ENCODE results near the gene LIMCH1. TPM values are rescaled to one million over a fixed set of nuclear protein-coding genes. Genes with fewer than 3 reads are reported as not detected.
A peak's percentile ranks its signal among the peaks of the same experiment; 100 is the strongest.

Gene LIMCH1
- total and polyA plus RNA-seq, 12 donors, result 28.2 to 206 (median 62.3) TPM

DNA sequence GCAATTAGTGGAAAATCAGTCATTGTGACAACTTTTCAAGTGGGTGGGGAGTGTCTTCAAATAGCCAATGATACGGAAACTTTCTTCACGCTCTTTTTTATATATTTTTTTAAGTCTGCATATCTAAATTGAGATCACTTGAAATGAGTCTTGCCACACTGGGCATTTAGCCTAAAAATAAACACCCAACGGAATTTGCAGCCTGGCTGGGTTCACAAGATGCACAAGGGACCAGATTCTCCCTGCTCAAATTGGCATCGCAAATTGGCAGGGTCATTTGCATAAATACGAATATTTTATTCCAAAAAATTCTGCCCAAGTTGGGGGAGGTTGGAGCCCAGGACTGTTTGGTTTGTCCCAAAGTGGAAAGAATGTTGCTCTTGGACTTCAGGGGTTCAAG lies 87.6 kb downstream of the LIMCH1 start:
- 84 to 96% (median 93%) methylated on average over 5 of the region's 5 CpGs for WGBS, 4 donors
- Histone ChIP-seq H3K4me1 (replicated peaks in 1 of 2) (peaks cover 0 to 4% of the 10 kb centered on the region in 2 donors), H3K27me3 (no peaks in the 10 kb centered on the region), H3K9me3 (replicated peaks in 1 of 3) (no peaks in the 10 kb centered on the region), H3K4me3 (no peak overlapping the region), H3K36me3 (replicated peaks in 1 of 2) (no peaks in the 10 kb centered on the region), H3K27ac (no peak overlapping the region)
- DNase-seq, result no peak
- no peak for TF ChIP-seq CTCF (IDR thresholded peaks at IDR 0.05)
- no peak for TF ChIP-seq POLR2A (IDR thresholded peaks at IDR 0.05)
- intact Hi-C loops (cut with DNase I), result no loop called here

- Histone ChIP-seq H3K4me1 (replicated peaks in 1 of 2) (peaks cover 0 to 17% of the 10 kb centered on the region in 2 donors), H3K27me3 (no peaks in the 10 kb centered on the region), H3K9me3 (replicated peaks in 1 of 3) (no peaks in the 10 kb centered on the region), H3K36me3 (replicated peaks in 1 of 2) (no peaks in the 10 kb centered on the region), H3K27ac (no peak overlapping the region), H3K4me3 (no peak overlapping the region)
- 92 to 100% (median 98%) methylated on average over 2 of the region's 2 CpGs for WGBS, 4 donors
- DNase-seq, result no peak
- TF ChIP-seq CTCF (IDR thresholded peaks at IDR 0.05) (no peak), POLR2A (IDR thresholded peaks at IDR 0.05) (no peak)
- intact Hi-C loops (cut with DNase I), result no loop called here
Observed at GRCh38 chr4:41628936-41629335, 91.0 kb downstream of the LIMCH1 start.

DNA sequence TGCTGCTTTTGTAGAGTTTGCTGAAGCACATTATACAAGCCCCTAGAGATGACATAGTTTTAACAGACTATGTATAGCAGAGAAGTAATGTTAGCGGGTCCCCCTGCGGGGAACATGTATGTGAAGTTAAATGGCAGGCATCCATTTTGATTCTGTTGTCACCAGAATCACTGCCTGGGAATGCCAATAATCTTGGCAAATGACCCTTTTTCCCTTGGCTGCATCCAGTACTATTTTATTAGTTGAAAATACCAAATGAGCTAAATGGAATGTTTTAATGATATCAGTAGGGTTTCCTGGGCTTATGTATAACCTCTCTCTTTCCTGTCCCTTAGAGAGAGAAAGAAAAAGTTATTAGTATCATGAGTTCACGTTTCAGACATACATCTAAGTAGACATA lies 93.6 kb downstream of the LIMCH1 start:
- WGBS, 4 donors, result 89 to 97% (median 91%) methylated on average over 3 of the region's 3 CpGs
- DNase-seq, result no peak
- Histone ChIP-seq H3K4me1 (replicated peaks in 1 of 2) (peaks cover 0 to 17% of the 10 kb centered on the region in 2 donors), H3K9me3 (replicated peaks in 1 of 3) (no peaks in the 10 kb centered on the region), H3K27ac (no peak overlapping the region), H3K27me3 (no peaks in the 10 kb centered on the region), H3K4me3 (no peak overlapping the region), H3K36me3 (replicated peaks in 1 of 2) (no peaks in the 10 kb centered on the region)
- no peak for TF ChIP-seq CTCF (IDR thresholded peaks at IDR 0.05)
- TF ChIP-seq POLR2A (IDR thresholded peaks at IDR 0.05), result no peak
- intact Hi-C loops (cut with DNase I), result no loop called here

- TF ChIP-seq CTCF (IDR thresholded peaks at IDR 0.05), result peak in 2 of 6 experiments; percentile 6 to 19
- peak in 1 of 2 donors; percentile 35 for TF ChIP-seq POLR2A (IDR thresholded peaks at IDR 0.05)
- intact Hi-C loops (cut with DNase I), result no loop called here
- 26 to 43% (median 34%) methylated on average over 11 of the region's 11 CpGs for WGBS, 4 donors
- DNase-seq, result peak; percentile 33 to 72 (median 63)
- no peaks in the 10 kb centered on the region for H3K36me3 ChIP-seq (replicated peaks in 1 of 2)
- H3K27ac ChIP-seq, result peak overlapping the region; percentile 23 to 83 (median 70)
- H3K4me3 ChIP-seq, result no peak overlapping the region
- peaks cover 0 to 17% of the 10 kb centered on the region in 2 donors for H3K4me1 ChIP-seq (replicated peaks in 1 of 2)
- H3K9me3 ChIP-seq (replicated peaks in 1 of 3), result no peaks in the 10 kb centered on the region
- no peaks in the 10 kb centered on the region for H3K27me3 ChIP-seq
Observed at GRCh38 chr4:41632481-41633073, 94.6 kb downstream of the LIMCH1 start.

Measured in adrenal gland (tissue), 12 donors.